ENCODE measurements around the gene ITGB1.
"Not testable (repeated sequence)": the region's sequence is repeated elsewhere in the genome, so short reads cannot be mapped to it uniquely, and the experiment has no call there.

Gene ITGB1

DNA sequence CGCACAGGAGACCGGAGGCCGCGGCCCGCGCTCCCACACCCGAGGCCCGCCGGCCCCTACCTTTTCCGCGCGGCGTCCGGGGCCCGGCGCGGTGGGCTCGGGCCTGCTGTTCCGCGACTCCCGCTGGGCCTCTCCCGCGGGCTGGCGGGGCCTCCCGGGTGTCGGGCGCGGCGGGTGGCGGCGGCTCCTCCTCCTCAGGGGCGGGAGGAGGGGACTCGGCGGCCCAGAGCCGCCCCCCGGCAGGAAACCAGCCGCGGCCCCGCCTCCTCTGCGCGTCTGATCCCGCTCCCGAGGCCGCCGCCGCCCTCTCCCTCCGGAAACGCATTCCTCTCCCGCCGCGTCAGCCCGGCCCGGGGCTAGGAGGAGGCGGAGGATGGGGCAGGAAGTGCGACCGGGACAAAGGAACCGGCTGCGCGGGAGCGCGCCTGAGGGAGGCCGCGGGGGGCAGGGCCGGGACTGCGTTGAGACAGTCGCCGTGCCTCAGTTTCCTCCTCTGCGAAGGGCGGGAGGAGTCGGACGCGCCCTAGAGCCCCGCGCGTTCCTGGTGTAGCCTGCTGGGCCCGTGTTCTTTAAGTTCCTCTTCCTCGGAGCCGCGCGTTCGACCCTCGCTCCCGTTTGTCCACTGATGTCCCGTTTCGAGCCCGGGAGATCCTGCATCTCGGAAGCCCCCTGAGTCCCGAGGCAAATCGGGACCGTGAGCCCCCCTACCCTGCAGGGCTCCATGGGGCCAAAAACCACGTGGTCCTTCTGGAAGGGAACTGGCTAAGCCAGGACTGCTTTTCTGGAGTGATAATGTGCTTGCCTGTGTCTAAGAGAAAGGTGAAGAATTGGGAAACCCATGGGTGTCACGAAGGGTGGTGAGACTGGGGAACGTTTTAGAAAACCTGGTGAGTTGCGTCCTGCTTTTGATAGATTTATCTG lies at the start of gene ITGB1:
Gene ITGB1, minus strand, starts transcription at position 146 of the 921 bp plus-strand sequence. CDS start 22,672 bp downstream, outside the sequence.
- peak; percentile 91 to 92 for DNase-seq

DNA sequence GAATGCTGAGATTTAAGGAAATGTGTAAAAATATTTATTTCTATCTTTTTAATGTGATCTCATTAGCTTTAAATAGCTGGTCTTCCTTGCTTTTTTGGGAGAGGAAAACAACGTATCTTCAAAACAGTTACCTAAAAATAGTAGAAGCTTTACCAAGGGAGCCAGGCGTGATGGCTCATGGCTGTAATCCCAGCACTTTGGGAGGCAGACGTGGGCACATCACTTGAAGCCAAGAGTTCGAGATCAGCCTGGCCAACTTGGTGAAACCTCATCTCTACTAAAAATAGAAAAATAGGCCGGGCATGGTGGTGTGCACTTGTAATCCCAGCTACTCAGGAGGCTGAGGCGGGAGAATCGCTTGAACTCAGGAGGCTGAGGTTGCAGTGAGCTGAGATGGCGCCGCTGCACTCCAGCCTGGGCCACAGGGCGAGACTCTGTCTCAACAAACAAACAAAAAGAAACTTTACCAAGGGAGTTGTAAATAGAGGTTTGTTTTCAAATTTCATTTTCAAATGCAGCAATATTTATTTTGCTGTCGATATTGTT lies 48.4 kb upstream of the ITGB1 start:
- DNase-seq: no peak

DNA sequence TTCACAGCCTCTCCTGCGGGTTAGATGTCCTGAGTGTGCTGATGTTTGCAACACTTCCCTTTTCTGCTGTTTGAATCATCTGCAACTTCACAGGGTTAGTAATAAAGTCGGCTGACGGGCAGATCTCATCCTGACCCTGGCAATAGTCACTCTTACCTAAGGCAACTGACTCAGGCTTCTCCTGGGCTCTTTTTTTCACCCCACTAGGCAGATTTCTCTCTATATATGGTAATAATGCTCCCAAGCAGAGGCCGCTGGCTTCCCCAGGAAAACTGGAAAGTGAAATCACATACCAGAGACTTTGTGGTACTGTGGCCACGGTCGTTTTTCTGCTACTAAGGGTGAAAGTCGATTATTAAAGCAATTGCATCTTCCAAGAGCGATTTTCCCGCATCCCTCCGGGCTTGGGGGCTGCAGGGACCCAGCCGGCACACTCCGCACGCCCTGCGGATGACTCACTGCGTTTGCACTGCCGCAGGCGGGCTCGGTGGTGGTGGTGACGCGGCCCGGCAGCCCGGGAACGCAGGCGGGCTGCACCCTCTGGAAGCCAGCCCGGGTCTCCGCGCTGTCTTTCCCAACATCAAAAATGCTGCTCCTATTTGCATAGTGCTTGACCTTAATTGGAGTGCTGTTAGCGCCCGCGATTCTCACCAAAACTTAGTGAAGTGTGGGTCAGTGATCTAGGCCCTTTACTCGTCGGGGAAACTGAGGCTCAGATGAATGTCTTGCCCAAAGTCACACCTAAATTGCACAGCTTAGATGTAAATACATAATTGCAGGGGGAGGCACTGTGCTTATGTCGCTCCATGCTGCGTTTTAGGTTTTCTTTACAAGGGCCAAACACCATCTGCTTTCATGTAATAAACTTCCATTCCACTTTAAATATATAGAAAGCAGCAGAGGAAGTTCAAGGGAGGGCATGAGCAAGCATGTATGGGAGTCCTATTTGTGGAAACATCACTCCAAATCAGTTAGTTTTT lies 47.6 kb upstream of the ITGB1 start:
- peak; percentile 95 to 97 for DNase-seq

DNA sequence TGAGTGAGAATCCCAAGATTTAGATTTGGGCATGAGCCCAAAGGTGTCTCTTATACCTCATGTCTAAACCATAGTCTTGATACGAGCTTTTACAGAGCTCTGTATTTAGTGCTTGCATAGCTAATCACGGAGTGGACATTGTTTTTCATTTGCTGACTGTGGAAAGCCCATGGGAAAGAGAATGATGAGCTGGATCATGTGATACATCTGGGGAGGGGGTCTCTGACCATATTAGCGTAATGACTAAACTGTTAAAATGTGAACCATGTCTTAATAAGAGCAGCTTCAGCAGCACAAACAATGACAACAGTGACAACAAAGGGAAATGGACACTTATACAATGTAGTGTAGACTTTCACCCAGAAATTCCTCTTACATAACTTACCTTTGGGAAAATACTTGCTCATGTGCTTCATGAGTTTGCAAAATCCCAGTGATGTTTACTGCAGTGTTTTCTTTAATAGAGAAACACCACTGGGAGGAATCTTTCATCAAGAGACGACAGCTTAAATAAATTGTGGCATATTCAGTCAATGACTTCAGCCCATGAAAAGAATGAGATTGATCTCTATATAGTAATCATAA lies 44.0 kb upstream of the ITGB1 start:
- no peak for DNase-seq

GRCh38 chr10:32998060-32998581 lies 40.1 kb upstream of the ITGB1 start:
- not testable (repeated sequence) for DNase-seq

GRCh38 chr10:32995751-32996150 lies 37.7 kb upstream of the ITGB1 start:
- DNase-seq: no peak

- DNase-seq: no peak
These were observed 37.1 kb upstream of the ITGB1 start for GRCh38 chr10:32995066-32995622.

DNA sequence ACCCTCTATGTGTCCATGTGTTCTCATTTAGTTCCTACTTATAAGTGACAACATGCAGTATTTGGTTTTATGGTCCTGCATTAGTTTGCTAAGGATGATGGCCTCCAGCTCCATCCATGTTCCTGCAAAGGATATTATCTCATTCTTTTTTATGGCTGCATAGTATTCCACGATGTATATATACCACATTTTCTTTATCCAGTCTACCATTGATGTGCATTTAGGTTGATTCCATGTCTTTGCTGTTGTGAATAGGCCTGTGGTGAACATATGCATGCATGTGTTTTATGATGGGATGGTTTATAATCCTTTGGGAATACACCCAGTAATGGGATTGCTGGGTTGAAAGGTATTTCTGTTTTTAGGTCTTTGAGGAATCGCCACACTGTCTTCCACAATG lies 36.6 kb upstream of the ITGB1 start:
- DNase-seq: not testable (repeated sequence)

DNA sequence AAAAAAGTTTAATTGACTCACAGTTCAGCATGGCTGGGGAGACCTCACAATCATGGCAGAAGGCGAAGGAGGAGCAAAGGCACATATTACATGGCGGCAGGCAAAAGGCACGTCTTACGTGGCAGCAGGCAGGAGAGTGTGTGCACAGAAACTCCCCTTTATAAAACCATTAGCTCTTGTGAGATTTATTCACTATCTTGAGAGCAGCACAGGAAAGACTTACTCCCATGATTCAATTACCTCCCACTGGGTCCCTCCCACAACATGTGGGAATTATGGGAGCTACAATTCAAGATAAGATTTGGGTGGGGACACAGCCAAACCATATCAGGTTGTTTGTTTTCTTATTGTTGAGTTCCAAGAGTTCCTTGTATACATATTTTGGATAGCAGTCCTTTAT lies 34.3 kb upstream of the ITGB1 start:
- DNase-seq: not testable (repeated sequence)

- DNase-seq: no peak
These were observed 32.8 kb upstream of the ITGB1 start for GRCh38 chr10:32990811-32991210.

DNA sequence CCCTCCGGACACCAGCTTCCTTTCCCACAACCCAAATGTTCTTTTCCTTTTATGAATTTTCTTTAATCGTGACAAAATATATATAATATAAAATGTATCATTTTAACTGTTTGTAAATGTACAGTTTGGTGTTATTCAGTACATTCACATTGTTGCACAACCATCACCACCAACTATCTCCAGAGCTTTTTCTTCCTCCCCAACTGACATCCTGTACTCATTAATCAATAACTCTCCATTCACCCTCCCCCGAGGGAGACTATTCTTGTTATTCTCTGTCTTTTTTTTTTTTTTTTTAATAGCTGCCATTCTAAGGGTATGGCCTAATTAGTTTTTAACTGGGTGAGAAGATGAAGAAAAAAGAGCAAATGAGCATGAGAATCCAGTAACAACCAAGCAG lies 30.6 kb upstream of the ITGB1 start:
- no peak for DNase-seq

GRCh38 chr10:32987172-32987571 lies 29.1 kb upstream of the ITGB1 start:
- no peak for DNase-seq

DNA sequence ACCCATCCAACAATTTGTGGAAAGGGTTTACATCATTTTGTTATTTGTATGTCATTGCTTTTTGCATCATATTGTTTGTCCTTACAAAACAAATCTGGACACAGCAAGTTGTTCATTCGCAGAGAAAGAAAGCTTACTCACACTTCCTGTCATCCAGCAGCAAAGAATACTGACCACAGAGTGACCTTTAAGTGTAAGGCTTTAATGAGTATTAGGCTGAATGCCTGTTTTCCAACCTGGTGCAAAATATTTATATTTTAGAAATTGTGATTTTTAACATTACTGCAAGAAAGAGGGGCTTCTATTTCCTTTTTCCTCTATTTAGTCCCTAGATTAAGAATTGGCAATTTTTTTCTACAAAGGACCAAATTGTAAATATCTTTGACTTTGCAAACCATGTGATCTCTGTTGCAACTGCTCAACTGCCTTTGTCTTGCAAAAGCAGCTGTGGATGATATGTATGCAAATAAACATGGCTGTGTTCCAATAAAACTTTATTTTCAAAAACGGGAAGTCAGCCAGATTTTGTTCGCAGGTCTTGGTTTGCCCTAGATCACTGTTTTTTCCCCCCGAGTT lies 27.8 kb upstream of the ITGB1 start:
- DNase-seq: peak; percentile 22 to 30

- no peak for DNase-seq
These were observed 27.3 kb upstream of the ITGB1 start for GRCh38 chr10:32985341-32985764.

DNA sequence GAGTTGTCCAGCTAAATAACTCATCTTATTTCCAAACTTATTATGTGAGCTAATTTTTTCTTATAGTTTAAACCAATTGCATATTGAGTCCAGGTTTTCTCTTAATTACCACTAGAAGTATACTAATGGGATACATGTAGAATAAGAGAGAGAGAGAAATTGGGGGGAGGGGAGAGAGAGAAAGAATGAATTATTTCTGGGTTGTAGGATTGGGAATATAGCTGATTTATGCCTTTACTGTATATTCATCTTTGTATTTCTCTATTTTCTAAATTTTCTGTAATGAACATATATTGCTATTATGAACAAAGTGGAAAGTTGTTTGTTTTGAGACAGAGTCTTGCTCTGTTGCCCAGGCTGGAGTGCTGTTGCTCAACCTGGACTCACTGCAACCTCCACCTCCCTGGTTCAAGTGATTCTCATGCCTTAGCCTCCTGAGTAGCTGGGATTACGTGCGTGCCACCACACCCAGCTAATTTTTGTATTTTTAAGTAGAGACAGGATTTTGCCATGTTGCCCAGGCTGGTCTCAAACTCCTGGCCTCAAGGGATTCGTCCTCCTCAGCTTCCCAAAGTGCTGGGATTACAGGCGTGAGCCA lies 26.1 kb upstream of the ITGB1 start:
- no peak for DNase-seq

DNA sequence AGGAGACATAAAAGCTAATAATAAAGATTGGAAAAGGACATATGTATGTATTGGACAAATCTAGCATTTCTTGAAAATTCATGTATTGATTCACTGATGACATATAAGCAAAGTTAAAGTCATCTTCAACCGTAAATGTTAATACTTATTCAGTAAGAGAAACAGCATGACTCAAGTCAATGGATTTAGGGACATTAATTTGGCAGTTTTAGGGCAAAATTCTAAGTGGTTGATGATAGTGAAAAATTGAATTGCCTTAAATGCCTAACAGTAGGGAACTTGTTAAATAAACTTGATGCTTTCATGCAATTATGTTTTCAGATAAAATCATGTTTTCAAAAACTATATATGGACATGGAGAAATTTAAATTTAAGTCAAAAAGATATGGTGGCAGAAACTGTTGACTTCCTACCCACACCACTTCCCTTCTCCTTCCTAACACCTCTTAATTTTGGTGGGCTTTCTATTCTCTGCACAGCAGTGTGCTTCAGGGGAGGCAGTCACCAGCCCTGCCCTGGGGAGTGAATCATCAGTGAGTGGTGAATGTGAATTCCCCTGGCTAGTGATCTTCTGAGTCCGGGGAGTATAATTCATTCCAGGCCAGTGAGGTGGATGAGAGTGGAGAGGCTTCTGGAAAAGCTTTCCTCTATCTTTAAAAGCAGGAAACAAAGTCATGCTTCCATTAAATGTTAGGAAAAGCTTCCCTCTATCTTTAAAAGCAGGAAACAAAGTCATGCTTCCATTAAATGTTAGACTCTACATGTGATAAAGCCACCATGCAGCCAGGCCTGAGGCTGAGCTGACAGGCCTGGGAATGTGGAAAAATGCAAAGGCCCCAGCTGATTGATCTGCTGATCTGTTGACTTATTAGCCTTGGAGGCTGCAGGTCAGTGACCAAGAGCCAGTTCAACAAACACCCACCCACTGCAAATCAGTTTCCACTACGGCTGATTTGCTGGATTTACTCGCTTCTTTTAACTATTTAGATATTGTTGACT lies 25.2 kb upstream of the ITGB1 start:
- peak; percentile 20 to 30 for DNase-seq

- DNase-seq: no peak
These were observed 24.3 kb upstream of the ITGB1 start for GRCh38 chr10:32982293-32982709.

- peak in 1 of 2 experiments; percentile 37 for DNase-seq
These were observed 23.7 kb upstream of the ITGB1 start for GRCh38 chr10:32981760-32982159.

DNA sequence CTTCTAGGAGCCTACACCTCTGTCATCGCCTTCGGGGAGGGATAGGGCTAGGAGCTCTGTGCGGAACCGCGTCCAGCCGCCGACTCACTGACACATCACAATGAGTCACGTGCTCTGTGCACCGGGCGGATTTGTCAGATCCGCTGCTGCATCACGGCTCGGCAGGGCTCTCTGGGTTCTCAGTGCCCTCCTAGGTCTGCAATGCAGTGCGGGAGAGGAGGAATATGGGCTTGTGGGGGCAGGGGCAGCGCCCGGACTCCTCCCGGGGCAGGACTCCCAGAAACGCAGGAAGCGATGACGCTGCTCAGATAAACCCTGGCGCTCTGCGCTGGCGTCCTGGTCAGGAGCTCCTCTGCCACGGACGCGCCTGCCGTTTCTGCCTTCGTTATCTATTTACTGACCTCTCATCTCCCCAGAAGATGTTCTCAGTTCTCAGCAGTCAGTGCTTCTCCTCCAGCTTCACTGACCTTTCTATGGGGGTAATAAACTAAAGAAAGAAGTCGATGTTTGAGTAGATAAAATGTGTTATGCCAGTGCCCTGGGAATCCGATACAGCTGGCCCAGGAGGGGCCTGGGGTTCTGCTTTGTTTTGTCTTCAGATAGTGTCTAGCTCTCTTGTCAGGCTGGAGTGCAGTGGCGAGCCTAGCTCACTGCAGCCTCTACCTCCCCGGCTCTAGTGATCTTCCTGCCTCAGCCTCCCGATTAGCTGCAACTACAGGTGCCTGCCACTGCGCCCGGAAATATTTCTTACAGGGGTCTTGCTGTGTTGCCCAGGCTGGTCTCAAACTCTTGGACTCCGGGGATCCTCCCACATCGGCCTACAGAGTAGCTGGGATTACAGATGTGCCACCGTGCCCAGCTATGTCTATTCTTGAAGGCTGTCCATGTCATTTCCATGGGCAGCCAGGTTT lies 22.8 kb upstream of the ITGB1 start:
- peak; percentile 93 to 94 for DNase-seq
